Measurements from ENCODE around the gene MPL. TPM values are rescaled to one million over a fixed set of nuclear protein-coding genes. Genes with fewer than 3 reads are reported as not detected.

The MPL gene
- under 1 TPM in 1 of 2 donors, not detected in 1; 0.39 TPM for total RNA-seq

- Histone ChIP-seq H3K27me3 (no peaks in the 10 kb centered on the region), H3K9me3 (no peaks in the 10 kb centered on the region), H3K4me1 (peaks cover 0 to 5% of the 10 kb centered on the region in 2 donors), H3K36me3 (no peaks in the 10 kb centered on the region), H3K4me3 (no peak within 1 kb of the TSS), H3K27ac (no peak within 1 kb of the TSS)
- TF ChIP-seq, protein P1, sequence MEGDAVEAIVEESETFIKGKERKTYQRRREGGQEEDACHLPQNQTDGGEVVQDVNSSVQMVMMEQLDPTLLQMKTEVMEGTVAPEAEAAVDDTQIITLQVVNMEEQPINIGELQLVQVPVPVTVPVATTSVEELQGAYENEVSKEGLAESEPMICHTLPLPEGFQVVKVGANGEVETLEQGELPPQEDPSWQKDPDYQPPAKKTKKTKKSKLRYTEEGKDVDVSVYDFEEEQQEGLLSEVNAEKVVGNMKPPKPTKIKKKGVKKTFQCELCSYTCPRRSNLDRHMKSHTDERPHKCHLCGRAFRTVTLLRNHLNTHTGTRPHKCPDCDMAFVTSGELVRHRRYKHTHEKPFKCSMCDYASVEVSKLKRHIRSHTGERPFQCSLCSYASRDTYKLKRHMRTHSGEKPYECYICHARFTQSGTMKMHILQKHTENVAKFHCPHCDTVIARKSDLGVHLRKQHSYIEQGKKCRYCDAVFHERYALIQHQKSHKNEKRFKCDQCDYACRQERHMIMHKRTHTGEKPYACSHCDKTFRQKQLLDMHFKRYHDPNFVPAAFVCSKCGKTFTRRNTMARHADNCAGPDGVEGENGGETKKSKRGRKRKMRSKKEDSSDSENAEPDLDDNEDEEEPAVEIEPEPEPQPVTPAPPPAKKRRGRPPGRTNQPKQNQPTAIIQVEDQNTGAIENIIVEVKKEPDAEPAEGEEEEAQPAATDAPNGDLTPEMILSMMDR (IDR thresholded peaks at IDR 0.05) = no peak
- no peak for DNase-seq (ENCODE audit: low spot score)
Observed at GRCh38 chr1:43337588-43337987, at the start of gene MPL. Gene MPL (plus strand): TSS chr1:43337818. CDS start chr1:43337849, 31 bp downstream.

GRCh38 chr1:43288058-43288784 is 49.4 kb upstream of the MPL start:
- no peaks in the 10 kb centered on the region for H3K36me3 ChIP-seq
- DNase-seq (ENCODE audit: low spot score) = no peak

GRCh38 chr1:43288785-43289706 is 48.6 kb upstream of the MPL start:
- TF ChIP-seq, protein P1 (IDR thresholded peaks at IDR 0.05) = no peak
- Histone ChIP-seq H3K4me1 (peaks cover 0 to 6% of the 10 kb centered on the region in 2 donors), H3K36me3 (no peaks in the 10 kb centered on the region), H3K27ac (no peak overlapping the region), H3K4me3 (no peak overlapping the region), H3K27me3 (no peaks in the 10 kb centered on the region), H3K9me3 (no peaks in the 10 kb centered on the region)
- no peak for DNase-seq (ENCODE audit: low spot score)

More at GRCh38 chr1:43288058-43288784, 49.4 kb upstream of the MPL start:
- H3K4me1 ChIP-seq = no peaks in the 10 kb centered on the region
- no peak overlapping the region for H3K27ac ChIP-seq
- TF ChIP-seq, protein P1 (IDR thresholded peaks at IDR 0.05) = no peak
- H3K27me3 ChIP-seq = no peaks in the 10 kb centered on the region
- H3K4me3 ChIP-seq = no peak overlapping the region
- H3K9me3 ChIP-seq = no peaks in the 10 kb centered on the region

DNA sequence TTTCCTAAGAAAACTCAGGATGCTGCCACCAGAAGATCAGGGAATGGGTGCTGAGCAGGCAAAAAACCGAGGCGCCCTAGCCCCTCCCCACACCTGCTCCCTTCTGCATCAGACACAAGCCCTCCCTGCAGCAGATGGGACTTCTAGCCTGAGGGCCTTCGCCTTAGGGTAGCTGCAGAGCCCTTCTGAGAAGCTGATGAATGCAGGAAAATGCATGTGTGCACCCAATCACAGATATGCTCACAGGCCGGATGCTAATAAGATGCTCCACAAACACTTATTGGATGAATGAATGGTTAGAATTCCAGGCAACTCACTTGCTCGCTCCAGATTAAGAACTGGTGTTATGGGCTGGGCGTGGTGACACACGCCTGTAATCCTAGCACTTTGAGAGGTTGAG is 45.4 kb upstream of the MPL start:
- DNase-seq (ENCODE audit: low spot score) = no peak
- Histone ChIP-seq H3K4me1 (peaks cover 0 to 36% of the 10 kb centered on the region in 2 donors), H3K9me3 (no peaks in the 10 kb centered on the region), H3K4me3 (no peak overlapping the region), H3K27ac (no peak overlapping the region), H3K27me3 (no peaks in the 10 kb centered on the region), H3K36me3 (no peaks in the 10 kb centered on the region)
- TF ChIP-seq, protein P1 (IDR thresholded peaks at IDR 0.05) = no peak

- no peaks in the 10 kb centered on the region for H3K27me3 ChIP-seq
- TF ChIP-seq, protein P1 (IDR thresholded peaks at IDR 0.05) = no peak
- H3K4me3 ChIP-seq = no peak overlapping the region
- no peaks in the 10 kb centered on the region for H3K9me3 ChIP-seq
- H3K36me3 ChIP-seq = no peaks in the 10 kb centered on the region
- H3K4me1 ChIP-seq = peaks cover 0 to 36% of the 10 kb centered on the region in 2 donors
- DNase-seq (ENCODE audit: low spot score) = no peak
- no peak overlapping the region for H3K27ac ChIP-seq
Observed at GRCh38 chr1:43292679-43293078, 44.9 kb upstream of the MPL start.

Measured in right atrium auricular region (tissue), 2 donors.